Neuronal stem cell (in vitro differentiated cells): ENCODE measurements around the gene TRIM32.

ENCODE experiments used
- DNase-seq: peaks from one replicate; pipeline ENCODE4 v3.0.0-alpha.2; 2013; ENCODE audit warnings: low spot score
- H2AFZ ChIP-seq: one replicate; pipeline ENCODE4 v1.6.1; 2013; ENCODE audit warnings: mild to moderate bottlenecking, low read length, inconsistent platforms
- H2AK5ac ChIP-seq: 2 replicates; pipeline ENCODE4 v1.6.1; 2013; ENCODE audit warnings: low read depth, mild to moderate bottlenecking, inconsistent platforms, low read length, moderate library complexity, mixed read lengths
- H2BK120ac ChIP-seq: 2 replicates; pipeline ENCODE4 v1.6.1; 2013; ENCODE audit warnings: low read depth, mild to moderate bottlenecking, inconsistent platforms, low read length, moderate library complexity, mixed read lengths
- H2BK12ac ChIP-seq: one replicate; pipeline ENCODE4 v1.6.1; 2013; ENCODE audit warnings: low read length, inconsistent platforms
- H2BK15ac ChIP-seq: 2 replicates; pipeline ENCODE4 v1.6.1; 2013; ENCODE audit warnings: mild to moderate bottlenecking, low read length, inconsistent platforms, mixed read lengths
- H2BK5ac ChIP-seq: one replicate; pipeline ENCODE4 v1.6.1; 2013; ENCODE audit warnings: inconsistent platforms, mild to moderate bottlenecking, low read length, moderate library complexity
- H3K14ac ChIP-seq: one replicate; pipeline ENCODE4 v1.6.1; 2013; ENCODE audit warnings: low read length, inconsistent platforms
- H3K18ac ChIP-seq: 2 replicates; pipeline ENCODE4 v1.6.1; 2013; ENCODE audit warnings: low read length, inconsistent platforms
- H3K23ac ChIP-seq: 2 replicates; pipeline ENCODE4 v1.6.1; 2013; ENCODE audit warnings: low read depth, mild to moderate bottlenecking, mixed read lengths, low read length, inconsistent platforms; ENCODE audit not compliant: poor library complexity
- H3K27ac ChIP-seq: replicated peaks from 3 replicates; pipeline ENCODE4 v1.5.1; 2013; ENCODE audit warnings: low read length, inconsistent platforms
- H3K27me3 ChIP-seq, 3 experiments: 2 replicates each; pipeline ENCODE4 v1.6.1; 2013; ENCODE audit warnings: low read length in 3 of 3, mild to moderate bottlenecking in 2 of 3, inconsistent platforms in 1 of 3, low read depth in 1 of 3, mixed read lengths in 1 of 3, moderate library complexity in 1 of 3; ENCODE audit not compliant: control insufficient read depth in 3 of 3, insufficient read depth in 3 of 3
- H3K36me3 ChIP-seq, 2 donors: replicated peaks in 1 of 2; 2 replicates each; pipeline ENCODE4 v1.6.1; 2013; ENCODE audit warnings: low read length in 2 of 2; ENCODE audit not compliant: control insufficient read depth in 2 of 2, insufficient read depth in 2 of 2
- H3K4ac ChIP-seq: 2 replicates; pipeline ENCODE4 v1.6.1; 2013; ENCODE audit warnings: inconsistent platforms, mild to moderate bottlenecking, low read length, moderate library complexity
- H3K4me1 ChIP-seq, 2 donors: 1 replicate in 1 of 2; 2 replicates in 1 of 2; pipeline ENCODE4 v1.6.1; 2013; ENCODE audit warnings: low read length in 2 of 2, low read depth in 1 of 2; ENCODE audit not compliant: control insufficient read depth in 2 of 2, insufficient read depth in 1 of 2
- H3K4me2 ChIP-seq: one replicate; pipeline ENCODE4 v1.6.1; 2013; ENCODE audit warnings: mild to moderate bottlenecking, low read length, inconsistent platforms; ENCODE audit not compliant: insufficient read depth, poor library complexity, severe bottlenecking
- H3K4me3 ChIP-seq, 2 donors: 2 replicates each; pipeline ENCODE4 v1.5.1; 2013; ENCODE audit warnings: low read length in 2 of 2, mild to moderate bottlenecking in 2 of 2, inconsistent platforms in 1 of 2, moderate library complexity in 1 of 2
- H3K79me1 ChIP-seq: one replicate; pipeline ENCODE4 v1.6.1; 2013; ENCODE audit warnings: low read depth, mild to moderate bottlenecking, inconsistent platforms, low read length, moderate library complexity
- H3K9ac ChIP-seq: one replicate; pipeline ENCODE4 v1.6.1; 2013; ENCODE audit warnings: mild to moderate bottlenecking, low read depth, low read length, inconsistent platforms; ENCODE audit not compliant: poor library complexity
- H3K9me3 ChIP-seq, 2 donors: replicated peaks in 1 of 2; 2 replicates each; pipeline versions ENCODE3 to v1.6.1; 2013; ENCODE audit warnings: low read length in 2 of 2, mild to moderate bottlenecking in 2 of 2, inconsistent platforms in 1 of 2, low read depth in 1 of 2, mixed read lengths in 1 of 2, moderate library complexity in 1 of 2; ENCODE audit not compliant: control insufficient read depth in 2 of 2, insufficient read depth in 1 of 2
- H4K8ac ChIP-seq: one replicate; pipeline ENCODE4 v1.6.1; 2013; ENCODE audit warnings: low read depth, mild to moderate bottlenecking, inconsistent platforms, low read length, moderate library complexity
- H4K91ac ChIP-seq: one replicate; pipeline ENCODE4 v1.6.1; 2013; ENCODE audit warnings: low read length, low read depth, mild to moderate bottlenecking, inconsistent platforms; ENCODE audit not compliant: poor library complexity
- WGBS, 2 donors: extraction: QIAGEN DNeasy Blood & Tissue Kit; methylation state at CpG; one replicate each; pipeline ENCODE4 v1.1.7; 2013; ENCODE audit warnings: missing lambda C conversion rate in 2 of 2, mixed read lengths in 1 of 2; ENCODE audit not compliant: insufficient read length in 2 of 2, insufficient replicate concordance in 1 of 2; ENCODE audit errors: extremely low coverage in 2 of 2; 5-methylcytosine and 5-hydroxymethylcytosine counted together

TRIM32 gene

DNA sequence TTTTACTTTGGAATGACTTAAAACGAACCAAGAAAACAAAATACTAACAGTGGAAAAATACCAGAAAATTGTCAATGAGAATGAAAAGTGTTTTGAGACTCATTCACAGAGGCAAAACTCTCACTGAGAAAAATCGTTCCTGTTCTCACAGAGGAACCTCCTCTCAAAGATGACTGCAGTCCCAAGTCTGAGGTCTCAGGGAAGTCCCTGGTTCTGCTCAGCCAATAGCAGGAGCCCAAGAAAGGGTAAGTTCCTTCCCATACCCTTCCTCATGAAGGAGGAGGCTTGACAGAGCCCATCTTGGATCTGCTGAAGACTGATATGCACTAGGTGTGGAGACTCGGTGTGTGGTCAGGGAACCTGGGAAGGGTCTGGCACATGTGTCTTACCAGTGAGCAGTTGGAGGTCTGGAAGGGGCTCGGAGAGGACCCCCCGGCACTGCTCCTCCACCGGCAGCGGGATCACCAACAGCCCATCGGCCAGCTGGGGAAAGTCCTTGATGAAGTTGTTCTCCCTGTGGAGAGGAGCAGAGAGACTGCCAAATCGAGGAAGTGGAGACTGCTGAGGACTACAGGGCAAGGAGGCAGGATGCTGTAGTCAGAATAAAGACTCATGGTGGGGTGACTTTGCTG is 46.0 kb downstream of the TRIM32 start:
- H3K4ac ChIP-seq: no peak overlapping the region

DNA sequence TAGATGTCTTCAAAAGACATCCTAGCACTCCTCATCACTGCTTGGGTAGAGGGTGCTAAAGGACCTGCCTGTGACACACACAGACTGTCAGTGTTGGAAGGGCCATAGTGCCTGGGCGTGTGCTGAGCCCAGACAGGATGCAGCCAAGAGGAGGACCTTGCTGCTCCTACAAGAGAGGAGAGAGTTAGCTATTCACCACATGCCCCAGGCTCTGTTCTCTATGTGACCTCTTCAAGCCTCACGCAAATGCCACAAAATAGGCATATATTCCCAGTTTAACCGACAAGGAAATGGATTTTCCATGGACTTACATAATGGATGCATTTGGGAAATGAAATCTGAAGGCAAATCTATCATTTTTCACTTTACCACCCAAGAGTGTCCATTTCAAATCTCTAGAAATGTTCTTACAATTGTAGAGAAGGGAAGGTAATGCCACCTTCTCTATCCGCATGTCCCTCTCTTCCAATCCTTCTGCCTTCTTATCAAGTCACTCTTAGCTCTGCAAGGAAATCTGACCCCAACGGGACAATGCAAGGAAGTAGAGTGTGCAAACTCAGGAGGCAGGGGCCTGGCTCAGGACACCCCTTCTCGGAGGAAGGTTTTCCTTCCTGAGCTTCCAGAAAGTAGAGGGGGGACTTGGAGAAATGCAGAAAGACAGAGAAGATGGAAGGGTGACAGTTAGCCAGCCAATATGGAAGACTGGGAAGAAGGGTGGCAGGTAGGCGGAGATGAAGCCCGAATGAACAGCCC is 49.5 kb downstream of the TRIM32 start:
- H2BK5ac ChIP-seq: no peak overlapping the region
- H3K36me3 ChIP-seq: no peaks in the 10 kb centered on the region
- H3K4me1 ChIP-seq: peaks cover 0 to 2% of the 10 kb centered on the region in 2 donors
- H3K9ac ChIP-seq: peak overlapping the region; percentile 79
- DNase-seq: no peak
- no peak overlapping the region for H3K4me3 ChIP-seq
- H3K4me2 ChIP-seq: no peak overlapping the region
- no peak overlapping the region for H4K91ac ChIP-seq
- H2BK15ac ChIP-seq: no peak overlapping the region
- H3K23ac ChIP-seq: no peak overlapping the region
- no peak overlapping the region for H3K4ac ChIP-seq
- H3K79me1 ChIP-seq: no peaks in the 10 kb centered on the region
- peaks cover 0 to 12% (median 2%) of the 10 kb centered on the region in 3 experiments for H3K27me3 ChIP-seq
- H2BK12ac ChIP-seq: no peak overlapping the region
- no peak overlapping the region for H2BK120ac ChIP-seq
- no peak overlapping the region for H3K14ac ChIP-seq
- H4K8ac ChIP-seq: no peak overlapping the region
- H3K18ac ChIP-seq: no peak overlapping the region
- H3K9me3 ChIP-seq: no peaks in the 10 kb centered on the region
- H2AFZ ChIP-seq: peak overlapping the region; percentile 50
- WGBS, 2 donors: no CpG with 5 or more reads among the region's 8 CpGs
- H2AK5ac ChIP-seq: no peak overlapping the region
- no peak overlapping the region for H3K27ac ChIP-seq

More for the DNA sequence above, 46.0 kb downstream of the TRIM32 start:
- Histone ChIP-seq H3K14ac (no peak overlapping the region), H3K4me3 (no peak overlapping the region), H2BK15ac (no peak overlapping the region), H3K4me2 (no peak overlapping the region), H4K8ac (no peak overlapping the region), H3K23ac (no peak overlapping the region), H2BK120ac (no peak overlapping the region), H3K36me3 (no peaks in the 10 kb centered on the region), H2BK5ac (no peak overlapping the region), H3K27me3 (peaks cover 0 to 14% (median 2%) of the 10 kb centered on the region in 3 experiments), H3K9ac (no peak overlapping the region), H3K79me1 (no peaks in the 10 kb centered on the region), H3K18ac (no peak overlapping the region), H3K9me3 (no peaks in the 10 kb centered on the region), H3K27ac (no peak overlapping the region), H3K4me1 (no peaks in the 10 kb centered on the region), H2AFZ (no peak overlapping the region), H2AK5ac (no peak overlapping the region), H4K91ac (no peak overlapping the region), H2BK12ac (no peak overlapping the region)
- no CpG with 5 or more reads among the region's 9 CpGs for WGBS, 2 donors
- no peak for DNase-seq

DNA sequence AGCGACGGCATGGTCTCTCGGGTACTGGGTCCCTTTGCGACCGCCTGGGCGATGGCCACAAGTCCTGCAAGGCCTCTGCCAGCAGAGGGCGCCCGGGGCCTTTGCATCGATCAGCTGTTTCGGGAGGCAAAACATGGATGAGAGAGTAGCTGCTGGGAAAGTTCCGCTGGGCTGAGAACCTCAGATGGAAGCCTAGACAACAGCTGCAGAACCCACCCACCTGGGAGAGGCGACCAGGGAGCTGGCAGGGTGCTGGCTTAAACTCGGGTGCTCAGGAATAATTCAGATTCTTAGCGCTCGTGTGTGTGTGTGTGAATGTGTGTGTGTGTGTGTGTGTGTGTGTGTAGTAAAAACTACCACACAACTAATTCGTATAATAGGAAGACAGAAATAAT is 50.0 kb downstream of the TRIM32 start:
- Histone ChIP-seq H2BK15ac (no peak overlapping the region), H3K27me3 (peaks cover 0 to 12% (median 2%) of the 10 kb centered on the region in 3 experiments), H3K9me3 (no peaks in the 10 kb centered on the region), H2BK5ac (no peak overlapping the region), H3K27ac (no peak overlapping the region), H4K91ac (no peak overlapping the region), H3K14ac (no peak overlapping the region), H3K4me1 (peaks cover 0 to 2% of the 10 kb centered on the region in 2 donors), H3K4me2 (no peak overlapping the region), H2BK120ac (no peak overlapping the region), H3K9ac (no peak overlapping the region), H3K36me3 (no peaks in the 10 kb centered on the region), H2AFZ (peak overlapping the region; percentile 50), H3K23ac (no peak overlapping the region), H4K8ac (no peak overlapping the region), H3K4me3 (no peak overlapping the region), H3K4ac (no peak overlapping the region), H3K79me1 (no peaks in the 10 kb centered on the region), H2AK5ac (no peak overlapping the region), H3K18ac (no peak overlapping the region), H2BK12ac (no peak overlapping the region)
- DNase-seq: peak; percentile 84
- no CpG with 5 or more reads among the region's 16 CpGs for WGBS, 2 donors

DNA sequence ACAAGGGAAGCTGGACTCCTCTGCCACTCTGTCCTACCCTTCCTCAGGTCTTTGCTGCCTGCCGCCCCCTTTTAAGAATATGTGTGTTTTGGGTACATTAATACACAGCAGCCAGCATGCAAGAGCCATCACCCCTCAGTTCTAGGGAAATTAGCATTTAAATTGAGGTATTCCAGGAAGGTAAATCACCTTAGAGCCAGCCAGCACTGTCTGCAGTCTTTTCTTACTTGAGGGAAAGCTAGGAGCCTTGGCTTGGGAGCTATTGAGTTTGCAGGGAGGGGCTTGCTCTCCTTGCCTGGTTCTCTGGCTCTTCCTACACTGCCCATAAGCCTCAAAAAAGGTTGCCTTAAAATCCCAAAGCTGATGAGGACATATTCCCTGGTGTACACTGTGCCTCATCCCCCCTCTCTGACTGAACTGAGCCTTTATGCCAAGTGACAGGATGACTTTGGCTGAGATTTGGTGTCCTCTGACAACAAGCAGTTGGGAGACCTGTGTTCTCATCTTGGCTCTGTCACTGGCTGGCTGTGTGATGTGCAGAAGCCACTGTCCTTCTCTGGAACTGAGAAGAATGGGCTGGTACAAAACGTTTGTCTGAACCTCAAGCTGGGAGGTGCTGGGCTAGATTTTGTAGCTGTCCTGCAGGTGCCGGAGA is 54.1 kb downstream of the TRIM32 start:
- WGBS, 2 donors: no CpG with 5 or more reads among the region's 3 CpGs
- H3K4ac ChIP-seq: no peak overlapping the region
- no peak overlapping the region for H3K4me2 ChIP-seq
- no peak overlapping the region for H2BK15ac ChIP-seq
- H2AFZ ChIP-seq: no peak overlapping the region
- no peak overlapping the region for H3K27ac ChIP-seq
- H3K9me3 ChIP-seq: no peaks in the 10 kb centered on the region
- no peak overlapping the region for H2AK5ac ChIP-seq
- H2BK120ac ChIP-seq: no peak overlapping the region
- H3K36me3 ChIP-seq: no peaks in the 10 kb centered on the region
- no peak overlapping the region for H4K91ac ChIP-seq
- no peak for DNase-seq
- no peak overlapping the region for H2BK5ac ChIP-seq
- H3K79me1 ChIP-seq: no peaks in the 10 kb centered on the region
- H3K23ac ChIP-seq: no peak overlapping the region
- no peak overlapping the region for H3K4me3 ChIP-seq
- H3K27me3 ChIP-seq: peaks cover 0 to 6% (median 2%) of the 10 kb centered on the region in 3 experiments
- no peak overlapping the region for H3K18ac ChIP-seq
- peaks cover 0 to 2% of the 10 kb centered on the region in 2 donors for H3K4me1 ChIP-seq
- H3K9ac ChIP-seq: no peak overlapping the region
- H4K8ac ChIP-seq: no peak overlapping the region
- no peak overlapping the region for H3K14ac ChIP-seq
- no peak overlapping the region for H2BK12ac ChIP-seq
